NCI-H2029 treated with DMSO at 0.1 percent for 48 hours (cell line): ENCODE measurements around the gene ANGPTL2.
"Not testable (repeated sequence)": the region's sequence is repeated elsewhere in the genome, so short reads cannot be mapped to it uniquely, and the experiment has no call there.

Experiments
- DNase-seq: peaks from one replicate; lab custom pipeline; 2025; lab: John Stamatoyannopoulos, UW

ANGPTL2 gene

DNA sequence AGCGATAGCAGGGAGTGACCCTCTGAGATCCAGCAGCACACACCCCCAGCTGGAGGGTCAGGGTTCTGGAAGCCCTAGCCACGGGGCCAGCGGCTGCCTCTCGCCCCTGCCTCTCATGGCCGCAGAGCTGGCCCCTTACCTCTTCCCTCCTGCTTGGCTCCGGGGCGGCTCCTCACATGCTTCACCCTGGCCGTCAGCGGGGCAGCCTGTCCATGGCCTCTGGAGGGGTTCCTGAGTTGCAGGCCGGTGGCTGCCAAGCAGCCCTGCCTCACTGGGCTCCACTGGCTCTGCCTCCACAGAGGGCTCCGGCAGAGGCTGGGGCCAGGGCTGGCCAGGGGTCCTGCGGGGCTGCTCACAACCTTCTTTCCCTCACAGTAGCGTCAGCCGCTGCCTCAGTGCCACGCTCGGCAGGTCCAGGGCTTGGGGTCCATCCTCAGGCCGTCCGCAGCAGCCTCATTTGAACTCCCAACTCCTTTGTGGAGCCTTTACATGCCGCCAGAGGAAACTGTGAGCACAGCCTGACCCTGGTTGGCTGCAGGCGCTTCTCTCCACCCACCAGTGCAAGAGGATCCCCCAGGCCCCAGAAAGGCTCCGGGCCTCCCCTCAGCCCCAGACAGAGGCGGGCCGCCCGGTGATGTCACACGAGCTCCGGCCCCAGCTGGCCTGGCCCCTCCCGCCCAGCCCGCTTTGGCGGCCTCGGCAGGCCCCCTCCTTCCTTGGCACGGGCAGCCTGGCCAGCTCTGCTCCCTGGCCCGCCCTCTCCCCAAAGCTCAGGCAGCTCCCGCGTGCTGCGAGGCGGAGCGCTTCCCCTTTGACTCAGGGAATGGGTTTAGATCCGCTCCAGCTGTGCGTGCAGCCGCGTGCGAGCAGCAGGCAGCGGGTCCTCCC is at the start of gene ANGPTL2:
TSS of gene ANGPTL2 (minus strand) at position 460 of the 888 bp plus-strand sequence. CDS start 13,904 bp downstream, outside the sequence.
- DNase-seq, result no peak

- not testable (repeated sequence) for DNase-seq
These were observed 48.9 kb upstream of the ANGPTL2 start for GRCh38 chr9:127171348-127171747.

DNA sequence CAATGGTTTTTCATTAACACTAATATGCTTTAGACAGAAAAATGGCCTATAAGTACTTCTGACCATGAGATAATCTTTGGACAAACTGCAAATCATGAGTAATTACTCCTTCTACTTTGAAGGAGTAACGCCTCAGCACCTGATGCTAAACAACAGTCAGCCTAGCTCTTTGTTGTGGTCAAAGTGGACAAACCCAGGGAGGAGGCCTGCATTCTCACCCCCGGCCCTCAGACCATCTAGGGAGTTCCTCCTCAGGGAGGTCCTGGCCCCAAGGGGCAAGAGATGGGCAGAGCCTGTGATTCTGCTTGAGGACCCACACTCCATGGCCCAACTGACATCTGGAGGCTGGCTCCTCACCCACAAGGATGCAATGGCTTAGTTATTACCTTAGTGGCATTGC is 48.2 kb upstream of the ANGPTL2 start:
- DNase-seq, result no peak

GRCh38 chr9:127170103-127170502 is 47.7 kb upstream of the ANGPTL2 start:
- no peak for DNase-seq

- DNase-seq, result no peak
These were observed 47.1 kb upstream of the ANGPTL2 start for GRCh38 chr9:127169575-127169883.

DNA sequence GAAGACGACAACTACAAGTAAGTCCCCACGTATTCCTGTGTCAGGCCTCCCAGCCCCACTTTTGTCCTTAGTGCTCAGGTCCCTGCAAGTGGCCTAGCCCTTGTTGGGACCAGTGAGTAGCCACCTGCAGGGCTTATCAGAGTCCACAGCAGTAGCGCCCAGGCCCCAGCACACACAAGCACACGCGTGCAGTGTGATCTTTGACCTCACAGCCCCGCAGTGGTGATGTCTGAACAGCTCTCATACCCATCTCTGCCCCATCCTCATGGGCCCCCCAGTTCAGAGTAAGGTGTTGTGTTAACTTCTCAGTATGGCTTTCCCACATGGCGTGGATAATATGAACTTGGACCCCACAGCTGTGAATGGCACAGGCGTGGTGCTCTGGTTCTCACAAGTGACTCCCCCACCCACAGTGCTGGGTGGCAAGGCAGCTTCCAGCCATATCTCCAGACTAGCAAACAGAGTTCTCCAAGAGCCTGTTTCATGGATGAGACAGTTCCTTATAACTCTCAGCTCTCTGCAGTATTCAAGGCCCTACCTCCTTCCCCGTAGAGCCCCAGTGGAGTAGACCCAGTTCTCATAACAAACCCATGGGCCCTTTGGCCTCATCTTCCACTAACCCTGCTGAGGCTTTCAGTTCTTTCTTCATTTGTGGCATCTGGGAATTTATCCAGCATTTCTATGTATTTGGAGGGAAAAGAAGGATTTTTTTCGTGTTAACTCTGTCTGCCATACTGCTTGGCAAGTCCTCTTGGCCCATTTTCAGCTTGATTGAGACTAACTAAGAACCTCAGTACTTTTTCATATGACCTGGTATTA is 46.5 kb upstream of the ANGPTL2 start:
- no peak for DNase-seq

DNA sequence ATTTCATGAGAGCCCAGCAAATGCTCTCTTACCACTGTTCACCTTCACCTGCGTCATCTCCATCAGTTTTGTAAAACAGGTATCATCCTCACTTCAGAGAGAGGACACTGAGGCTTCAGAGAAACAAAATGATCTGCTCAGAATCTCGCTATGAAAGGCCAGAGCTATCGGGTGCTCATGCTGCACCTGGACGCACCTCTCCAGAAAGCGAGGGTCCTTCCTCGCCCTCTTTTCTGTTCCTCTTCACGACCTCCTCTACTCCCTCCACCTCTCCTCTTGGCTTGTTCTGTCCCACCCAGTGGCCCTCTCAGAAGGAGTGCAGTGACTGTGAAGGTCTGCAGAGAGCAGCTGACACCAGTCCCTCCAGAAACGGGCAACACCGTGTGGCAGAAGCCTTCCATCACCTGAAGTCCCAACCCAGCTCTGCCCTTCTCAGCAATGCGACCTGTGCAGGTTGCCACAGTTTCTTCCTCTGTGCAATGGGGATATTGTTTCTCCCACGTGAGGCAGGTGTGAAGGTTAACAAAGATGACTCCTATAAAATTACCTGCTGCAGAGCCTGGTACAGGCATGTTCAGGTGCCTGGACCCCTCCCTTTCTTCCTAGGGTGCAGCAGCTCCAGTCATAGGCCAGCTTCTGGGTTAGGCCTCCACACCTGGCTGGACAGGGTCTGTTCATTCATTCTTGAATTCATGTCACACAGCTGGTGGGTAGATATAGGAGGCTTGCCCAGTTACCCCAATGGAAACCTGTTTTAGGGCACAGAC is 45.3 kb upstream of the ANGPTL2 start:
- DNase-seq, result no peak

DNA sequence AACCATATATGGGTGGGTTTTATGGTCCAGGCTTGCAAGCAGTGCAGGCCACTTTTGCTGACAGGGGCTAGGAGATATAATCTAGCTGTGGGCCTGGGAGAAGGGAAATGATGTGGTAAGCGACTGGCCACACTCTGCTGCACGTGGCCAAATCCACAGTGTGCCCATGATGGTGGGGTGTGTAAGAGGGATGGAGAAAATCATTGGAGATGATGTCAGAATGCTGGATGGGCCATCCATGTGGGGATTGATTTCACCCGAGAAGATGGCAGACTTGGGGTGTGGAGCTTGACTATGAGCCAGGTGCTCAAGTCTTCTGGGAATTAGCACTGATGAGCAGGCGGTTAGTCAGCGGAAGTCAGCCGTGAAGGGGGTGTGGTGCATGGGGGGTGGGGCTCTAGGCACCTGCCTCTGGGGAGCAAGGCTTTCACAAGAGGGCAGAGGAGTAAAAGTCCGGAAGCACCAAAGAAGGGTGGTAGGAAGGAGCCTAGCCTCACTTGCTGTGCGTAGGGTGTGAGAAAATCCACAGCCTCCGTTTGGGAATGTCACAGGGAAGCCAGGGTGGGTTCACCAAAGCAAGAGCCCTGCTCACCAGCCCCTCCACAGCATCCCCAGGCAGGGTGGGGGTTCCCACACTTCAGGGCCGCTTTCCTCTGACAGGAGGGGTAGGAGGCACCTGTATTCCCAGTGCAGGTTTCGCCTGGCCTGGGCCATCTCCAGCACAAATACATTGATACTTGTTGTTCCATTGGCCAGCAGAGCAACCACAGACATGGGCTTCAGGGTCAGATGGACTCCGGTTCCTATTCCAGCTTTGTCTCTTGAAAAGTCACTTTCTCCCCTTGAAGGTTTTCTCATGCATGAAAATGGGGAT is 44.5 kb upstream of the ANGPTL2 start:
- no peak for DNase-seq

- no peak for DNase-seq
These were observed 43.7 kb upstream of the ANGPTL2 start for GRCh38 chr9:127166111-127166510.

DNA sequence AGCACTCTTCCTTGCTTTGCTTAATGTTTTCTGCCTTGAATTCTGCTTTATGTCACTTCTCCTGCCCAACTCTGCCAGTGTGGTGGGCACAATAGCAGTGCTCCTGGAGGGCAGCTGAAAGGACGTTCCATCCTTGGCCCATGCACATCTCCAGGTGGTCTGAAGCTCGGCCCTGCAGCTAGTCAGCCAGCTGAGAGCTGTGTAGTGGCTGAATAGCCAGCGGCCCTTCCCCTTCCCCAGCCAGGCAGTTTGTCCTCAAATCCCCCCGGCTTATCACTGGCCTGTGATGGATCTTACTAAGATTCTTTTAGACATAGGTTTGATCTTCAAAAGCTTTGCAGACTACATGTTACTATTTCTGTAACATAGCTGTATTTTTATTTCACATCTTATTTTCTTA is 42.7 kb upstream of the ANGPTL2 start:
- DNase-seq, result no peak

- no peak for DNase-seq
These were observed 41.0 kb upstream of the ANGPTL2 start for GRCh38 chr9:127163409-127163808.

- no peak for DNase-seq
These were observed 40.5 kb upstream of the ANGPTL2 start for GRCh38 chr9:127162864-127163365.

GRCh38 chr9:127162046-127162863 is 39.8 kb upstream of the ANGPTL2 start:
- DNase-seq, result no peak

DNA sequence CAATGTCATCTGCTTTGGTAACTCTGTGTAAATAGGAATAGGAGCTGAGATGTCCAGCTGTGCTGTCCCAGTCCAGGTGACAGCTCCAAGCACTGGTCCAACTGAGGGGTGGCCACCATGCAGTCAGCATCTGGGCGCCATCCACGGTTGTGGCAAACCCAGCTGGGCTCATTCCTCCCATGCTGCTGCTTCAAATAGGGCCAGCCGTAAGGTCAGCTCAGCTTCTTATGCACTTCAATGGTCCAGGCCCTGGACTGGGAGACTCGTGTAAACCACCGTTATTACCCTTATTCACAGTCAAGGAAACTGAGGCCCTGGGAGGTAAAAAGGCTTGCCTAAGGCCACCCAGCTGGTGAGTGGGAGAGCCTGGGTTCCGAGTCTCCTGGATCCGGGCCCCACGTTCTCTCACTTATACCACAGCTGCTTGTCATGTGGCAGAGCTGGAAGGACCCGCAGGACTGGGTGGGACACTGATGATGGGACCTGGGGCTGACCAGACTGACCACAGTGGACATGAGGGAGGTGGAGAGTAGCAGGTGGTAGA is 38.7 kb upstream of the ANGPTL2 start:
- DNase-seq, result no peak

DNA sequence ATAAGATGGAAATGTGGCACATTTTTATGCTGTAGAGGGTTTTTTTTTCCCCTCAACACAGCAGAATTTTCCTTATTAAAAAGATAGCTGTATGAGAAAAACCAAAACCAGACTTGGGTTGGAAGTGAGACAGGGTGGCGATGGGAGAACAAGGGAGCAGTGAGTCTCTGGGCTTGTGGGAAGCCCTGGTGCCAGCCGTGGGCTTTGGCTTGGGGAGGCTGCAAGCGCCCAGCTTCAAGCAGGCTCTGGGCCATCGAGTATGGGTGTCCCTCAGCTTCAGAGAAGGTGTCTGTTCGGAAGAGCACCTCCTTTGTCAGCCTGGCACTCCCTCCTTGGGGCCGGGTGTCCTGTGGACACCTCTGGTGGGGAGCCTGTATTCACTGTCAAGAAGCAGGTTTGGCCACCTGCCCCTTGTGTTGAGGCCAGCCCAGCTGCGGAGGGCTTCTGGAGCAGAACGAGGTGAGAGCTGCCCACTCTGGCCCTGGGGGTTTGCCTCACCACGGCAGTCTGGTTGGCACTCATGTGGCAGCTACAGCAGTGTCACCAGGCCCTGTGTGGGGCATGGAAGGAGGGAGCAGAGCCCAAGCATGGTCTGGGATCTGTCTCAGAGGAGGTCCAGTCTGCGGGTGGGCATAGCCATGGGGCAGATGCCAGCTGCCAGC is 37.6 kb upstream of the ANGPTL2 start:
- no peak for DNase-seq

DNA sequence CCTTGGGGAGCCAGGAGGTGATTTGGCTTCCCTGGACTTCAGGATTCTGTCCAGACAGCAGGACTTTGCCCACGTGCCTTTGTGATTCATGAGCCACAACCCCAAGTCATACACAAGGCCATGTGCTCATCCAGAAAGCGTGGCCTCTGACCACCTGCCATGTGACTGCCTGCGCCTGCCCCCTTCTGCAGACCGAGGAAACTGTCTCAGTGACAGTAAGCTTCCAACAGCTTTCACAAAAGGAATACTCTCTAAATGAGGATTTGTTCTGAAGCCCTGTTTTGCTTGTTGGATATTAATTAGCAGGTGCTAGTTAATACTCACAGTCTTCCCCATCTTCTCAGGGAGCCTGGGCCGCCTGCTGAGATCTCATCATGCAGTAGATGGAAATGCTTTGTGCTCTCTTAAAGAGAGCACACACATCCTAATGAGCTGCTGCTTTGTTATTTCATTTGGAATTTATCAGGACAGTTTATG is 36.9 kb upstream of the ANGPTL2 start:
- no peak for DNase-seq

GRCh38 chr9:127158786-127159324 is 36.4 kb upstream of the ANGPTL2 start:
- no peak for DNase-seq

- DNase-seq, result no peak
These were observed 33.0 kb upstream of the ANGPTL2 start for GRCh38 chr9:127155314-127155960.
